LHCN-M2 (cell line): ENCODE measurements around the gene PCDHA7. TPM values are rescaled to one million over a fixed set of nuclear protein-coding genes. Genes with fewer than 3 reads are reported as not detected.
"Not testable (repeated sequence)": the region's sequence is repeated elsewhere in the genome, so short reads cannot be mapped to it uniquely, and the experiment has no call there.

Source experiments
- DNase-seq: peaks from one replicate; pipeline ENCODE4 v3.0.0-alpha.2; 2012; ENCODE audit warnings: low read depth
- total RNA-seq: library from RNA; depleted of rRNA; stranded (reverse); fragments of >200 nt; gene quantifications from 2 replicates; pipeline ENCODE4 v1.2.3, GENCODE V29; 2014; rRNA removed

Gene PCDHA7
- total RNA-seq, 1 experiment from 2014 or later, result 0.11 TPM

GRCh38 chr5:140862441-140863295 is 28.6 kb downstream of the PCDHA7 start:
- DNase-seq, result no peak

DNA sequence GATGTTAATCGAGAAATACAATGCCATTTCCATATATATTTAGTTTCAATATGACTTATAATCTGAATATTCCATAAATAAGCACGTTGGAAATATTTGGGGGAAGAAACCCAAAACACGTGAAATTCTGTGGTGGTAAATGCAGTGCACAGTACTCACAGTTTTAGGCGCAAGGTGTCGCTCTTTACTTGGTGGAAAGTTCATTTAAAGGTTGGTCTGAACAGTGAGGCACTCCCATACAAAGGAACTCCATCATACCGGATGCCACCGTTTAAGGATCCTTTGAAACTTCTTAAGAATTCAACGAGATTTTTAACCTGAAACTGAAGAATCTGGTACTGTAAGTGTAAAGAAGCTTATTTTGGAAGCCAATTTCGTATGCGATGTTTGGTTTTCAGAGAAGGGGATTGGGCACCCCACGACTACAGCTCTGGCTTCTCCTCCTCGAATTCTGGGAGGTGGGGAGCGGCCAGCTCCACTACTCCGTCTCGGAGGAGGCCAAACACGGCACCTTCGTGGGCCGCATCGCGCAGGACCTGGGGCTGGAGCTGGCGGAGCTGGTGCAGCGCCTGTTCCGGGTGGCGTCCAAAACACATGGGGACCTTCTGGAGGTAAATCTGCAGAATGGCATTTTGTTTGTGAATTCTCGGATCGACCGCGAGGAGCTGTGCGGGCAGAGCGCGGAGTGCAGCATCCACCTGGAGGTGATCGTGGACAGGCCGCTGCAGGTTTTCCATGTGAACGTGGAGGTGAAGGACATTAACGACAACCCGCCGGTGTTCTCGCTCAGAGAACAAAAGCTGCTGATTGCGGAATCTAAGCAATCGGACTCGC is 34.9 kb downstream of the PCDHA7 start, which contains the start of gene PCDHA11:
Gene PCDHA11 (plus strand): TSS at position 237 of the 834 bp plus-strand sequence. CDS start 147 bp downstream, at position 384.
- peak; percentile 2 for DNase-seq

- DNase-seq, result no peak
These were observed 35.5 kb downstream of the PCDHA7 start for GRCh38 chr5:140869555-140869886.

GRCh38 chr5:140870221-140871201 is 36.4 kb downstream of the PCDHA7 start:
- no peak for DNase-seq

DNA sequence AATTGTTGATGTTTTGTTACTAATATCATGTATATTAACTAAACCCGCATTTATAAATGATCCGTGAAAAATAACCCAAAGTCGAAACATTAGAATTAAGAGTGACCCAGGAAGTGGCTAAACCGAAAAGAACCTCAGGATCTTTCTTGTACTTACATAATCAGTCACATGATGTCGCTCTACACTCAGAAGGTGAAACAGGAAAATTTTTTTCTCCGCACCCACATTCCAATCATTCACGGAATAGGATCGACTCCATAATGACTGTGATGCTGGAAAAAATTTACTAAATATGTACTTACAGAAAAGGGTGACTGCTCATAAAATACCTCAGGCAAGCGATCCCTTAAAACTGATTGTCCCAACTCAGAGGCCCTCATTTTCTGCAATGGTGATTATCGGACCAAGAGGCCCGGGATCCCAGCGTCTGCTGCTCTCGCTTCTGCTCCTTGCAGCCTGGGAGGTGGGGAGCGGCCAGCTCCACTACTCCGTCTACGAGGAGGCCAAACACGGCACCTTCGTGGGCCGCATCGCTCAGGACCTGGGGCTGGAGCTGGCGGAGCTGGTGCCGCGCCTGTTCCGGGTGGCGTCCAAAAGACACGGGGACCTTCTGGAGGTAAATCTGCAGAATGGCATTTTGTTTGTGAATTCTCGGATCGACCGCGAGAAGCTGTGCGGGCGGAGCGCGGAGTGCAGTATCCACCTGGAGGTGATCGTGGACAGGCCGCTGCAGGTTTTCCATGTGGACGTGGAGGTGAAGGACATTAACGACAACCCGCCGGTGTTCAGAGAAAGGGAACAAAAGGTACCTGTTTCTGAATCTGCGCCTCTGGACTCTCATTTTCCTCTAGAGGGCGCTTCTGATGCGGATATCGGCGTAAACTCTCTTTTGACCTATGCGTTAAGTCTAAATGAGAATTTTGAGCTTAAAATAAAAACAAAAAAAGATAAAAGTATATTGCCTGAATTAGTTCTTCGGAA is 41.3 kb downstream of the PCDHA7 start, which contains the start of gene PCDHA12:
Gene PCDHA12 (plus strand): TSS at position 224 of the 981 bp plus-strand sequence. CDS start 165 bp downstream, at position 389.
- no peak for DNase-seq

DNA sequence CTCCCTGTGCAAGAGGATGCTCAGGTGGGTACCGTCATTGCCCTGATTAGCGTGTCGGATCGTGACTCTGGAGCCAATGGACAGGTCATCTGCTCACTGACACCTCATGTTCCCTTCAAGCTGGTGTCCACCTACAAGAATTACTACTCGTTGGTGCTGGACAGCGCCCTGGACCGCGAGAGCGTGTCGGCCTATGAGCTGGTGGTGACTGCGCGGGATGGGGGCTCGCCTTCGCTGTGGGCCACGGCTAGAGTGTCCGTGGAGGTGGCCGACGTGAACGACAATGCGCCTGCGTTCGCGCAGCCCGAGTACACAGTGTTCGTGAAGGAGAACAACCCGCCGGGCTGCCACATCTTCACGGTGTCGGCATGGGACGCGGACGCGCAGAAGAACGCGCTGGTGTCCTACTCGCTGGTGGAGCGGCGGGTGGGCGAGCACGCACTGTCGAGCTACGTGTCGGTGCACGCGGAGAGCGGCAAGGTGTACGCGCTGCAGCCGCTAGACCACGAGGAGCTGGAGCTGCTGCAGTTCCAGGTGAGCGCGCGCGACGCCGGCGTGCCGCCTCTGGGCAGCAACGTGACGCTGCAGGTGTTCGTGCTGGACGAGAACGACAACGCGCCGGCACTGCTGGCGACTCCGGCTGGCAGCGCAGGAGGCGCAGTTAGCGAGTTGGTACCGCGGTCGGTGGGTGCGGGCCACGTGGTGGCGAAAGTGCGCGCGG is 42.6 kb downstream of the PCDHA7 start:
- DNase-seq, result not testable (repeated sequence)

DNA sequence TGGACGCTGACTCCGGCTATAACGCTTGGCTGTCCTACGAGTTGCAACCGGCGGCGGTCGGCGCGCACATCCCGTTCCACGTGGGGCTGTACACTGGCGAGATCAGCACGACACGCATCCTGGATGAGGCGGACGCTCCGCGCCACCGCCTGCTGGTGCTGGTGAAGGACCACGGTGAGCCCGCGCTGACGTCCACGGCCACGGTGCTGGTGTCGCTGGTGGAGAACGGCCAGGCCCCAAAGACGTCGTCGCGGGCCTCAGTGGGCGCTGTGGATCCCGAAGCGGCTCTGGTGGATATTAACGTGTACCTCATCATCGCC is 43.2 kb downstream of the PCDHA7 start:
- no peak for DNase-seq

- no peak for DNase-seq
These were observed 48.0 kb downstream of the PCDHA7 start, which contains the start of gene PCDHA13 for GRCh38 chr5:140881889-140882590. Gene PCDHA13 (plus strand): TSS chr5:140882124. CDS start chr5:140882269, 145 bp downstream.

DNA sequence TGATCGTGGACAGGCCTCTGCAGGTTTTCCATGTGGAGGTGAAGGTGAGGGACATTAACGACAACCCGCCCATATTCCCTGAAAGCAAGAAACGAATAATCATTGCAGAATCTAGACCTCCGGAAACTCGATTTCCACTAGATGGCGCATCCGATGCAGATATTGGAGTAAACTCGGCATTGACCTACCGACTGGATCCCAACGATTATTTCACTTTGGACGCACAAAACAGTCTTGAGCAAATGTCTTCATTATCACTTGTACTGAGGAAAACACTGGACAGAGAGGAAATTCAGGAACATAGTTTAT is 48.5 kb downstream of the PCDHA7 start:
- DNase-seq, result peak; percentile 5

DNA sequence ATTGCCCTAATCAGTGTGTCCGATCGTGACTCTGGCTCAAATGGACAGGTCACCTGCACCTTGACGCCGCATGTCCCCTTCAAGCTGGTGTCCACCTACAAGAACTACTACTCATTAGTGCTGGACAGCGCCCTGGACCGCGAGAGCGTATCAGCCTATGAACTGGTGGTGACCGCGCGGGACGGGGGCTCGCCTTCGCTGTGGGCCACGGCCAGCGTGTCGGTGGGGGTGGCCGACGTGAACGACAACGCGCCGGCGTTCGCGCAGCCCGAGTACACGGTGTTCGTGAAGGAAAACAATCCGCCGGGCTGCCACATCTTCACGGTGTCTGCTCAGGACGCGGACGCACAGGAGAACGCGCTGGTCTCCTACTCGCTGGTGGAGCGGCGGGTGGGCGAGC is 49.3 kb downstream of the PCDHA7 start:
- DNase-seq, result no peak

- no peak for DNase-seq
These were observed 50.0 kb downstream of the PCDHA7 start for GRCh38 chr5:140883927-140884697.

Other genes with a start within 250 kb of the PCDHA7 start
- 0.96 and 1.1 TPM in 2 replicates for gene CD14, start 201.1 kb upstream of the PCDHA7 start, total RNA-seq
- gene TMCO6, start 194.8 kb upstream of the PCDHA7 start, total RNA-seq, result 42.8 and 43.0 TPM in 2 replicates
- gene NDUFA2, start 186.6 kb upstream of the PCDHA7 start, total RNA-seq, result 44.0 and 48.5 TPM in 2 replicates
- 96.8 and 111 TPM in 2 replicates for gene IK, start 186.4 kb upstream of the PCDHA7 start, total RNA-seq
- gene WDR55, start 169.4 kb upstream of the PCDHA7 start, total RNA-seq, result 27.1 and 28.9 TPM in 2 replicates
- 0.52 and 1.3 TPM in 2 replicates for gene DND1, start 160.7 kb upstream of the PCDHA7 start, total RNA-seq
- 98.9 and 103 TPM in 2 replicates for gene HARS1, start 142.9 kb upstream of the PCDHA7 start, total RNA-seq
- 39.2 and 41.6 TPM in 2 replicates for gene HARS2, start 142.8 kb upstream of the PCDHA7 start, total RNA-seq
- gene ZMAT2, start 133.8 kb upstream of the PCDHA7 start, total RNA-seq, result 45.2 and 45.7 TPM in 2 replicates
- 0.06 TPM in 2 replicates for gene PCDHA1, start 48.1 kb upstream of the PCDHA7 start, total RNA-seq
- gene PCDHA2, start 39.4 kb upstream of the PCDHA7 start, total RNA-seq, result not detected in 2 replicates
- under 0.01 and 0.06 TPM in 2 replicates for gene PCDHA3, start 33.2 kb upstream of the PCDHA7 start, total RNA-seq
- gene PCDHA4, start 27.2 kb upstream of the PCDHA7 start, total RNA-seq, result 0.26 and 0.40 TPM in 2 replicates
- not detected in 2 replicates for gene PCDHA5, start 12.7 kb upstream of the PCDHA7 start, total RNA-seq
- gene PCDHA6, start 6.3 kb upstream of the PCDHA7 start, total RNA-seq, result not detected in 2 replicates
- not detected in 2 replicates for gene PCDHA8, start 6.9 kb downstream of the PCDHA7 start, total RNA-seq
- gene PCDHA9, start 14.1 kb downstream of the PCDHA7 start, total RNA-seq, result 0.06 TPM in 1 of 2 replicates, not detected in the other
- not detected in 2 replicates for gene PCDHA10, start 21.6 kb downstream of the PCDHA7 start, total RNA-seq
- 0.11 TPM in 1 of 2 replicates, not detected in the other for gene PCDHA11, start 34.7 kb downstream of the PCDHA7 start, total RNA-seq
- not detected in 2 replicates for gene PCDHA12, start 41.0 kb downstream of the PCDHA7 start, total RNA-seq
- gene PCDHA13, start 47.9 kb downstream of the PCDHA7 start, total RNA-seq, result not detected in 2 replicates
- gene PCDHAC1, start 92.0 kb downstream of the PCDHA7 start, total RNA-seq, result not detected in 2 replicates
- gene PCDHAC2, start 132.2 kb downstream of the PCDHA7 start, total RNA-seq, result 0.06 and 0.23 TPM in 2 replicates
- not detected in 2 replicates for gene PCDHB1, start 217.1 kb downstream of the PCDHA7 start, total RNA-seq